NCI-H187 (cell line): ENCODE results near the gene KRT38.

Source experiments
- DNase-seq, 2 experiments: peaks; one replicate each; lab custom pipeline; 2025; lab: John Stamatoyannopoulos, UW

KRT38 gene

GRCh38 chr17:41394254-41394996, 46.4 kb downstream of the KRT38 start:
- DNase-seq, result no peak

- DNase-seq, result no peak
These were observed 47.0 kb downstream of the KRT38 start for GRCh38 chr17:41393826-41394225.

GRCh38 chr17:41393294-41393693, 47.5 kb downstream of the KRT38 start:
- DNase-seq, result no peak

- DNase-seq, result no peak
These were observed 48.5 kb downstream of the KRT38 start for GRCh38 chr17:41392278-41392677.

GRCh38 chr17:41391535-41391934, 49.2 kb downstream of the KRT38 start:
- DNase-seq, result no peak

GRCh38 chr17:41390411-41390938, 50.3 kb downstream of the KRT38 start:
- no peak for DNase-seq

GRCh38 chr17:41387670-41388069, 53.1 kb downstream of the KRT38 start:
- DNase-seq, result no peak

GRCh38 chr17:41386227-41386626, 54.6 kb downstream of the KRT38 start:
- no peak for DNase-seq
